Measurements from ENCODE around the gene SLC25A44.
A peak's percentile ranks its signal among the peaks of the same experiment; 100 is the strongest.

The SLC25A44 gene

DNA sequence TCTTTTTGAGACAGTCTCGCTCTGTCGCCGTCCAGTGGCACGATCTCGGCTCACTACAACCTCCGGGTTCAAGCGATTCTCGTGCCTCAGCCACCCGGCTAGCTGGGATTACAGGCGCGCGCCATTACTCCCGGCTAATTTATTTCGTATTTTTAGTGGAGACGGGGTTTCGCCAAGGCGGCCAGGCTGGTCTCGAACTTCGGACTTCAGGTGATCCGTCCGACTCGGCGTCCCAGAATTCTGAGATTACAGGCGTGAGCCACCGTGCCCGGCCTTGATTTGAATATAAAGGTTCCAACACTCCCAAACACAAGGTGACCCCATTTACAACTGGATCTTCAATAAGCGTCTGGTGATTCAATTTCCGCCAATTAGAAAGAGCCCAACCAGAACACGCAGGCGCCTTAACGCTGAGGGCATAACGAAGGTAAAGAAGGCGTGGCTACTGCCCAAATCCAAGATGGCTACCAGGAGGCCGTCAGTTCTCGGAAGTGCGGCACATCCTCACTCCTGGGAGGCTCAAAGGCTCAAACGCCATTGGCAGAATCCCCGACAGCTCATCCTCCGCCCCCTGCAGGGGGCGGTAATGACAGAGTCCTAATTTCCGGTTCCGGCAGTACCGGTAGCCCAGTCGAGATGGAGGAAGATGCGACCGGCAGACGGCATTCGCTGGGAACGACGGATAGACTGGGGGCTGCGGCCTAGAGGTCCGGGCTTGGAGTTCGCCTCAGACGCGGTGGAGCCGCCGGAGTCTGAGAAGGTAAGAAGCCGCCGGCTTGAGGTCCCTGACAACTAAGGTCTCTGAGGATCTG, at the start of gene SLC25A44:
TSS of gene SLC25A44 (plus strand) at position 617 of the 812 bp plus-strand sequence. CDS start 5,744 bp downstream, outside the sequence.
- DNase-seq (ENCODE audit: low read depth, low spot score), result peak; percentile 94

DNA sequence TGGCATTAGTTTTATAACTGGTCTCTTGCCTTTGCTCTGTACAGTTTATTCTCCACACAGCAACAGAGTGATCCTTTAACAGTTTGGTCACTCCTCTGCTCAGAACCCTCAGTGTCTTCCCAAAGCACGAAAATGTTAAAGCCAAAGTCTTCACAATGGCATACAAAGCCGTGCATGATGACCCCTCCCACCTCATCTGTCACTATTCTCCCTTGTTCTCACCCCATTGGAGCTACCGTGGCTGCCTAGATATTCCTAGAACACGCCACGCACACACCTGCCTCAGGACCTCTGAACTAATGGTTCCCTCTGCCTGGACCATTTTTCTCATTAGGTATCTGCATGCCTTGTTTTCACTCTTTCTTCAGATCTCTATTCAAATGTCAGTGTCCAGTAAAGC, 49.2 kb upstream of the SLC25A44 start:
- DNase-seq (ENCODE audit: low read depth, low spot score), result no peak

- no peak for DNase-seq (ENCODE audit: low read depth, low spot score)
These were observed 48.3 kb upstream of the SLC25A44 start for GRCh38 chr1:156145650-156146019.

DNA sequence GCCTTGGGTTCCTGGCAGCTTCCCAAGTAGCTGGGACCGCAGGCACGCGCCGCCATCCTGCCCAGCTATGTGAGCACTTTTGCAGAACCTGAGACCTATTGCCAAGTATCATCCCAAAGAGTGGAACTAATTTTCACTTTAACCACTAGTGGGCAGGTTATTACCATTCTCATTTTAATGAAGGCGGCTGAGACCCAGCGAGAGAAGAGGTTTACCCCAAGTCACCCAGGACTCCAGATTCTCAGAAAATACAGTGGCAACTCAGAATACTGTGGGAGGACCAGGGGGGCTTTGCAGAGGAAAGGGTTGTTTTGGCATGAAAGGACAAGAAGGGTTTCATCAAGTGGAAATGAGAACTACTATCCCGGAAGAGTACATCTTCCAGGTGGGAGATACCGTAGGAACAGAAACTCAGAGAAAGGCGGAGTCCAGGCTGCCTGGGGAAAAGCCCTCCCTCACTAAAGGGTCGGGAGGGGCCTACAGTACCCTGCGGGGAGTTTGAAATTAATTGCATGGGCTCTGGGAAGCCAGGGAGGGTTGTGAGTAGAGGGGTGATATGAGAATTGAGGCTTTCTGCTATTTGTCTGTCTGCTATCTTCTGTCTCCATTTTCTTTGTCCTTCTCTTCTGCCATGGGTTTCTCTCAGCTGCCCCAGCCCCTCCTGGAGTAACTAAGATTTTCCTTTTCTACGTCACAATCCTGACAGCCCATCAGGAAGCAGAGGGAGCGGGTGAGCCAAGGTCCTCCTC, 47.7 kb upstream of the SLC25A44 start:
- no peak for DNase-seq (ENCODE audit: low read depth, low spot score)

DNA sequence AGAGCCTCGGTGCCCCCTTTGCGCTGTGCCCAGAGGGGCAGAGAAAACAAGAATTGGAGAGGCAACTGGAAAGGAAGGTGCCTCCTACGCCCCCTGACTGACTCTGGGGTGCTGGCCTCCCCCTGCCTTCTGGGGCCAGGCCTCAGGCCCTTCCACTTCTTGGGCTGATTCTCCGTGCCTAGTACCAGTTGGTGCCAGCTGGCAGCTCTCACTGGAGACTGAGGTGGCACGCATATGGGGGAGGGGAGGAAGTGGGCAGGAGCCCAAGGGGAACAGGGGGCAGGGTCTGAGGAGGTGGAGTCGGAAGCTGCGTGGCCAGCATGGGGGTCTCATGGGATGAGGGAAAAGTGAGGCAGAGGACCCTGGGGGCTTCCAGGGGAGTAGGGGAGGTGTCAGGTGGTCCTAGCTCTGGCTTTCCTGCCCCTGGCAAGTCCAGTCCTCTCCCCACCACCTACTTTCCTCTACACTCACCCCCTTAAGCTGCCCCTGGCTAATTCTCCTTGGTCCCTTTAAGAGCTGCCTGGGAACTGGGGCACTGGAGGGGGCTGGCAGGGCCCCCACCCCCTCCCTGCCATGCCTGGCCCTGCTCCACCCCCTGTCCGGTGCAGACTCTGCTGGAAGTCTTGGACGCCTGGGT, 47.0 kb upstream of the SLC25A44 start:
- no peak for DNase-seq (ENCODE audit: low read depth, low spot score)

DNA sequence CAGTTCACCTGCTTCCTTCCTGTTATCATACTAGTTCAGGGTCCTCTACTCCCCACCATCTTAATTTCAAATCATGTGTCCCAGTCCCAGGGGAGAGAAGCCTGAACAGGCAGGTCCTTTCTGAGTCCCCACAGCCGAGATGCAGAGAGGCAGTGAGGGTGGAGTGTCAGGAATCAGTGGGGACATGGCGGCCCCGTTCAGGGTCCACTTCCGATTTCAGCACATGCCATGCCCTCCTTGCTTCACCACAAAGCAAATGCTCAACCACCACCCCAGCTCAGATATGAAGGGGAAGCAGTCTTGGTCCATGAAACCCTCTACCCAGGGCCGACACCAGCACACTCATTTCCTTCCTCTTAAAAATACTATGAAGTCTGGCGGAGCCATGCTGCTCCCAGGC, 45.7 kb upstream of the SLC25A44 start:
- no peak for DNase-seq (ENCODE audit: low read depth, low spot score)

DNA sequence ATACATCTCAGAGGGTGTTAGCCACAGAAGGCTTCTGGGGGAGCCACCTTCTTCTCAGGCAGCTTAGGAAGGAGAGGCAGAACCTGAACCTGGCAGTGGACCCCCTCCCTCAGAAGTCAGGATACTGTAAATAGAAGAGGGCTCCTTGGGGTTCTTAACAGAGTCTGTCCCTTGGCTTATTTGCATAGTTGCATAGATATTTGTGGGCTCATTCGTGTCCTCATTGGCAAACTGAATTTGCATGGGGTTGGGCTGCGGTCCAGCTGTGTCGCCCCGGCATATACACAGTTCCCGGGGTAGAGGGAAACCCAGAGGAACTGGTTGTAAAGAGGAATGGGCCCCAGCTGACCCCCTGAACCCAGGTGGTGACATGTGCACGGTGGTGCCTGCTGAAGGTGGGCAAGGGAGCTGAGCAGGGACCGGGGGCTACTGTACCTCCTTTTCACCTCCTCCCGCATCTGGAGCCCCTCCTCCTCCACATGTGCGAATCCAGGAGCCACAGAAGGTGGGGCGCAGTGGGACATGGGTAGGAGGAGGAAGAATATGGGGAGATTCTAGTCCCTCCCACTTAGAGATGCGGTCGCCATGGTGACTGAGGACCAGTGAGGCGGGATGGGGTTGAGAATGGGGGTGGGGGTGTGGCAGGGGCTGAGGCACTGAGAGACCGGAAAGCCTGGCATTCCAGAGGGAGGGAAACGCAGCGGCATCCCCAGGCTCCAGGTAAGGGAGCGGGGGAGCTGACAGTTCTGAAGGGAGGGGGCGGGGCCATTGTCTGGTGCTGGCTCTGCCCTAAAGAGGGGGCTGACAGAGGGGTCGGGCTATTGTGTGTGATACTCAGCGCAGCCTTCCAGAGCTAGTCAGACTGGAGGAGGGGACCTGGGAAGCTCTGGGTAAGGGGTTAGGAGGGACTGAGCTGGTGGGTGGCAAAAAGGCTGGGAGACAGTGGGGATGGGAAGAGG, 44.3 kb upstream of the SLC25A44 start:
- no peak for DNase-seq (ENCODE audit: low read depth, low spot score)

DNA sequence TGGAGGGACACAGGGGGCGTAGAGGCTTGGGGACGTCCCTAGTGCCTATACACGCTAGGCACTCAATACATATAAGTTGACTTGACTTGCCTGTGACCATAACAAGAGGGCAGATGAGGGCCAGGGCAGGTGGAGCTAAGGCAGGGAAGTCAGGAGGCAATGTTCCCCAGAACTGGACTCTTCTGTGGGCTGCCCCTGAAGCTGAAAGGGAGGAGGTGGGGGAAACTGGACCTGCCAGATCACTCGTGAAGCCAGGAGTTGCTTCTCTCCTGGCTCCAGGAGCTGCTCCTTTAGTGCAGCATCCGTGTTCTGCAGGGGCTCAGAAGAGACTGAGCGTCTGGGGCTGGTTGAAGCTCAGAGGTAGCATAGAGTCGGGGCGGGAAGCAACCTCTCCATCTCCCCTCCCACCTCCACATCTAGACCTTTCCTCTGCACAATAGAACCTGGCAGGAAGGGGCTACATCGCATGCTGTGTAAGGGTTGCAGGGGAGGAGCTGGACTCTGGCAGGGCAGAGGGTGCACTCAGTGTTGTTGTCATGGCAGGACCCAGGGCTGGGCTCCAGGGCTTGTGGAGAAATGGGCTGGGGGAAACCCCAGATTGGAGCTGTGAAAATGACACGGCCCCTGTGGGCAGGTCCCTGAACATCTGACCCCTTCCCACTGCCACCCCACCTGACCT, 43.4 kb upstream of the SLC25A44 start:
- DNase-seq (ENCODE audit: low read depth, low spot score), result no peak

DNA sequence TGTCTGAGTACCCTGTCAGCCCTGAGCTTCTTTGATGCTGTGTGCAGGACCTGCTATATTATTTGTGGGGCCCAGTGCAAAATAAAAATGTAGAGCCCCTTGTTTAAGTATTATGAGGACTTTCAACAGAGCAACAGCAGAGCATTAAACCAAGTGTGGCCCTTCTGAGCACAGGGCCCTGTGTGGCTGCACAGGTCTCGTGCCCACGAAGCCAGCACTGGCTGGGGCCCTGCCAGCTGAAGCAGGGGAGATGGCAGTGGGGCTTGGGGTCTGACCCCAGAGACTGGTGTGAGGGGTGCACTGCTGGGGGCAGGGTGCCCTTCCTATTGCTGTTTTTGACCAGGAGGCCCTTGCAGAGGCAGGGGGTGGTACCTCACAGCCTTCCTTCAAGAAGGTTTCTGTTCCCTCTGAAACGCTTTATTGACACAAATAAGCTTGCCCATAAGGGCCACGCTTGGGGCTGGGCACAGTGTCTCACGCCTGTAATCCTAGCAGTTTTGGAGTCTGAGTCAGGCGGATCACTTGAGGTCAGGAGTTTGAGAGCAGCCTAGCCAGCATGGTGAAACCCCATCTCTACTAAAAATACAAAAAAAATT, 42.7 kb upstream of the SLC25A44 start:
- no peak for DNase-seq (ENCODE audit: low read depth, low spot score)

- no peak for DNase-seq (ENCODE audit: low read depth, low spot score)
These were observed 41.3 kb upstream of the SLC25A44 start for GRCh38 chr1:156152628-156153027.

DNA sequence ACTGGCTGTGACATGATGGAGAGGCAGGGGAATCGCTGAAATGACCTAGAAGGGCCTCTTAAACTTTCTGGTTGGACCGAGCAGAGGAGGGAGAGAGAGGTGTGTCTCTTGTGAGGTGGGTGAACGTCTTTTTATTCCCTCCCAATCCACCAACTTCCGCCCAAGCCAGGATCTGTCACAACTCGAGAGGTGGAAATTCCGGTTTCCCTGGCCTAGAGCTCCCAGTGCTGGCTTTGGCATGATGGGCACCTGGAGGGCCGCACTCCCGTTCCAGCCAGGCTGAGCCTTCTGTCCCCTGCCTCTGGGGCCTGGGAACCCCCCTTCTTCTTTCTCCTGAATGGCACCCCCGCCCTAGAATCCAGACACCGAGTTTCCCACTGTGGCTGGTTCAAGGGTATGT, 40.5 kb upstream of the SLC25A44 start, which contains the start of gene SEMA4A:
TSS of gene SEMA4A (plus strand) at position 224 of the 400 bp plus-strand sequence. CDS start 994 bp downstream, outside the sequence.
- DNase-seq (ENCODE audit: low read depth, low spot score), result no peak

DNA sequence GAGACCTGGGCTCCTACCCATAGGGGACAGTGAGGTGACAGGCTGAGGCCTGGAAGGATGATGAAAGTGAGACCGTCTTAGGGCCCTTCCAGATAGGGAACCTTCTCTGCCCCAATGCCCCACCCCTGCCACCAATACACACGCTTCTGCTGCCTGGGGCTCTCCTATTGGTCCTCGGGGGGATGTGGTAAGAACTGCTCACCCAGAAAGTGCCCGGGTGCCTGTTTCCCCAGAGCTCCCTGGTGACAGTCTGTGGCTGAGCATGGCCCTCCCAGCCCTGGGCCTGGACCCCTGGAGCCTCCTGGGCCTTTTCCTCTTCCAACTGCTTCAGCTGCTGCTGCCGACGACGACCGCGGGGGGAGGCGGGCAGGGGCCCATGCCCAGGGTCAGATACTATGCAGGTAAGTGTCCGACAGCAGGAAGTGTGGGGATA, 39.6 kb upstream of the SLC25A44 start:
- no peak for DNase-seq (ENCODE audit: low read depth, low spot score)

GRCh38 chr1:156155756-156156510, 38.0 kb upstream of the SLC25A44 start:
- DNase-seq (ENCODE audit: low read depth, low spot score), result no peak

- no peak for DNase-seq (ENCODE audit: low read depth, low spot score)
These were observed 36.4 kb upstream of the SLC25A44 start for GRCh38 chr1:156157506-156157905.

DNA sequence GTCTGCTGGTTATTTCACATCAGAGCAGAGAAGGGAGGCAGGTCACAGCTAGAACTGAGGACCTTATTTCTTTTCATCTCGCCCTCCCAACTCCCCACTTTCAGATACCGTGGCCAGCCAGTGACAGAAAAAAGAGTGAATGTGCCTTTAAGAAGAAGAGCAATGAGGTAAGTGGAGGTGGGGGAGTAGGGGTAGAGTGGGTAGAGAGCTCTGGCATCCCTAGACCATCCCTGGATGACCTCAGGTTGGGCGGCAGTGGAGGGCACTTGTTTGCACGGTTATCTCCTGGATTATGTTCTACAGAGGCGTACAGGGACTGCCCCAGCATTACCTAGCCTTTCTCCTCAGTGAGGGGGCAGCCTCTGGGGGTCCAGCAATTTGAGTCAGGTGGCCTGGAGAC, 35.9 kb upstream of the SLC25A44 start:
- DNase-seq (ENCODE audit: low read depth, low spot score), result no peak

- no peak for DNase-seq (ENCODE audit: low read depth, low spot score)
These were observed 33.7 kb upstream of the SLC25A44 start for GRCh38 chr1:156160000-156160742.

- peak; percentile 48 for DNase-seq (ENCODE audit: low read depth, low spot score)
These were observed 33.1 kb upstream of the SLC25A44 start for GRCh38 chr1:156160743-156161171.

DNA sequence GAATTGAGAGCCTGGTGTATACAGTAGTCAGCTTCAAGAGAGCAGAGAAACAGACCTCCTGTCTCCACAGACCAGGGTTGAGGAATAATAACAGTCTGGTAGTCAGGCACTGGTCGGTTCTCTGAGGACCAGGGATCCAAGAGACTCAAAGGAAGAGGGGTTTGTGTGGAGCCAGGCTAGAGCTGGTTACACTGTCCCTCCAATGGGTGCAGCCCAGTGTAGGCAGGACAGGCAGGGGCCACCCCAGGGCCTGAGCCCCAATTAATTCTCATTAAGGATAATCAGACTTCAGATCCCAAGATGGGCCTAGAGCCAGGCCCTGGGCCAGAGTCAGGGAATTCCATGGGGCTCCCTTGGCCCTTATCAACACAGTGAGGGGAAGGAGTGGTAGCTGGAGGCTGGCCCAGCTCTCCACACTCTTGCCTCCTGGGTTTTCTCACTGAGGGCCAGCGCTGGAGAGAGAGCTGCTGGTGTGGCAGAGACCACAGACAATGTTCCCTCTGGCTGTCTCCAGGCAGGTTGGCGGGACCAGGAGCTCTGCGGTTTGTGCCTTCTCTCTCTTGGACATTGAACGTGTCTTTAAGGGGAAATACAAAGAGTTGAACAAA, 31.4 kb upstream of the SLC25A44 start:
- no peak for DNase-seq (ENCODE audit: low read depth, low spot score)

Measured in activated naive CD8-positive, alpha-beta T cell treated with anti-CD3 and anti-CD28 coated beads, Interleukin-2, amount 50 U/mL, for 16 hours (primary cell).